Peyer's patch (tissue), 4 donors: ENCODE measurements around the gene PTH1R. TPM values are rescaled to one million over a fixed set of nuclear protein-coding genes. Genes with fewer than 3 reads are reported as not detected.

Experiments
- DNase-seq, 3 donors: peaks; one replicate each; pipeline ENCODE4 v3.0.0-alpha.2; 2017 to 2019
- H3K27ac ChIP-seq, 4 donors: fragments of 200-600 bp; sonication (generic); one replicate each; pipeline ENCODE4 v1.5.1; 2016 to 2019
- H3K27me3 ChIP-seq, 2 donors: fragments of 200-600 bp; sonication (generic); one replicate each; pipeline ENCODE4 v1.5.1; 2019
- H3K36me3 ChIP-seq, 3 donors: fragments of 200-600 bp; sonication (generic); one replicate each; pipeline ENCODE4 v1.5.1; 2016 to 2019
- H3K4me1 ChIP-seq, 4 donors: fragments of 200-600 bp; sonication (generic); one replicate each; pipeline ENCODE4 v1.5.1; 2016 to 2019
- H3K4me3 ChIP-seq, 4 donors: fragments of 200-600 bp; sonication (generic); 1 replicate in 3 of 4; 2 replicates in 1 of 4; pipeline ENCODE4 v1.5.1; 2016 to 2019; ENCODE audit warnings: mild to moderate bottlenecking in 1 of 4
- H3K9me3 ChIP-seq, 4 donors: fragments of 200-600 bp; sonication (generic); one replicate each; pipeline ENCODE4 v1.5.1; 2016 to 2019; ENCODE audit warnings: mild to moderate bottlenecking in 1 of 4
- POLR2A ChIP-seq, 2 donors: fragments of 450-650 bp; IDR thresholded peaks; one replicate each; pipeline ENCODE4 v1.5.1; 2017; ENCODE audit warnings: antibody characterized with exemption in 2 of 2, mild to moderate bottlenecking in 2 of 2, moderate library complexity in 2 of 2
- total RNA-seq, 4 donors: library from RNA; depleted of rRNA; stranded (reverse); fragments of >200 nt; gene quantifications; one replicate each; pipeline ENCODE4 v1.1.0, GENCODE V29; 2016
- TF ChIP-seq, protein P1 (sequence below), 6 experiments: fragments of 450-650 bp in 4 of 6; fragments of 200-600 bp in 2 of 6; sonication (generic) in 1 of 6; IDR thresholded peaks; one replicate each; pipeline ENCODE4 v1.5.1; 2017 to 2019; ENCODE audit warnings: antibody characterized with exemption in 6 of 6, mild to moderate bottlenecking in 3 of 6, moderate library complexity in 1 of 6

Gene PTH1R
- total RNA-seq, 4 donors from 2014 or later = 2.4 to 12.4 (median 5.7) TPM

DNA sequence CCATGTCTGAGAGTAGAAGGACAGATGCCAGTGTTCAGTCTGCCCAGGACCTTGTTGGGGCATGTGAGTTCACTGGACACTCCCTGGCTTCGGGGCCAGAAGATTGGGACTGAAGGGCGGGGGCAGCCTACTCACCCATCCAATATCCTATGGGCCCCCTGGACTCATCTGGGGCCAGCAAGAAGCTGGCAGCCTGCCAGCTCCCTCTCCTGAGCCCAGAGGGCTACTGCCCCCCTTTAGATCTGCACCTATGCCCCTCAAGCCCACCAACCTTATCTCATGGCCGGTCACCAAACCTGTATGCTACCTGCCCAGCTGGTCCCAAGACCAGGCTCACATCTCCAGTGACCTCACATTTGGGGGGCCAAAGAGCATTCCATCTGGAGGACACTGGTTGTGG lies 8.1 kb downstream of the PTH1R start:
- H3K36me3 ChIP-seq = no peaks in the 10 kb centered on the region
- peaks cover 0 to 25% (median 13%) of the 10 kb centered on the region in 4 donors for H3K4me1 ChIP-seq
- H3K27ac ChIP-seq = no peak overlapping the region
- H3K9me3 ChIP-seq = no peaks in the 10 kb centered on the region
- TF ChIP-seq POLR2A (IDR thresholded peaks at IDR 0.05) = no peak
- TF ChIP-seq, protein P1, sequence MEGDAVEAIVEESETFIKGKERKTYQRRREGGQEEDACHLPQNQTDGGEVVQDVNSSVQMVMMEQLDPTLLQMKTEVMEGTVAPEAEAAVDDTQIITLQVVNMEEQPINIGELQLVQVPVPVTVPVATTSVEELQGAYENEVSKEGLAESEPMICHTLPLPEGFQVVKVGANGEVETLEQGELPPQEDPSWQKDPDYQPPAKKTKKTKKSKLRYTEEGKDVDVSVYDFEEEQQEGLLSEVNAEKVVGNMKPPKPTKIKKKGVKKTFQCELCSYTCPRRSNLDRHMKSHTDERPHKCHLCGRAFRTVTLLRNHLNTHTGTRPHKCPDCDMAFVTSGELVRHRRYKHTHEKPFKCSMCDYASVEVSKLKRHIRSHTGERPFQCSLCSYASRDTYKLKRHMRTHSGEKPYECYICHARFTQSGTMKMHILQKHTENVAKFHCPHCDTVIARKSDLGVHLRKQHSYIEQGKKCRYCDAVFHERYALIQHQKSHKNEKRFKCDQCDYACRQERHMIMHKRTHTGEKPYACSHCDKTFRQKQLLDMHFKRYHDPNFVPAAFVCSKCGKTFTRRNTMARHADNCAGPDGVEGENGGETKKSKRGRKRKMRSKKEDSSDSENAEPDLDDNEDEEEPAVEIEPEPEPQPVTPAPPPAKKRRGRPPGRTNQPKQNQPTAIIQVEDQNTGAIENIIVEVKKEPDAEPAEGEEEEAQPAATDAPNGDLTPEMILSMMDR (IDR thresholded peaks at IDR 0.05) = no peak
- peaks cover 0 to 24% of the 10 kb centered on the region in 2 donors for H3K27me3 ChIP-seq
- no peak overlapping the region for H3K4me3 ChIP-seq
- DNase-seq = no peak

DNA sequence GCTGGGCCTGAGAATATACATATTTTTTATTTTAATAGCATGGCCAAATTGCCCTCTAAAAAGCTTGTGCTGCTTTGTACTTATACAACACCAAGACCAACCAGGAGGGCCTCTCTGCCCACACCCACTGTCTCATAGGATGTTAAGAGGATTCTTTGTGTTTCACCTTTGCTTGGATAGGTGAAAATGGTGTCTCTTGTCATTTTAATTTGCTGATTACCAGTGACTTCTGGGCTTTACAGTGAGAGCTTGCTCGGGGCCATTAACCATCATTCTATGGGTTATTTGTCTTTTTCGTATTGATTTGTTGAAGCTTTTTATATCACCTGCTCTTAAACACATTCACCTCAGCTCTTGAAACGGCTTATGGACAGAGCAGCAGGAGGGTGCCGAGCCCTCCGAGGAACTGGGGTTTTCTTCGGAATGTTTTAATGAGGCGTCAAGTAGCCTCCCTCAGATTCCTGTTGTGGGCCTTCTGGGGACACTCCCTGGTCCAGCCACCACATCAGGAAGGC lies 10.5 kb downstream of the PTH1R start:
- no peak for DNase-seq
- Histone ChIP-seq H3K4me1 (peaks cover 0 to 20% (median 6%) of the 10 kb centered on the region in 4 donors), H3K27me3 (peaks cover 0 to 6% of the 10 kb centered on the region in 2 donors)

DNA sequence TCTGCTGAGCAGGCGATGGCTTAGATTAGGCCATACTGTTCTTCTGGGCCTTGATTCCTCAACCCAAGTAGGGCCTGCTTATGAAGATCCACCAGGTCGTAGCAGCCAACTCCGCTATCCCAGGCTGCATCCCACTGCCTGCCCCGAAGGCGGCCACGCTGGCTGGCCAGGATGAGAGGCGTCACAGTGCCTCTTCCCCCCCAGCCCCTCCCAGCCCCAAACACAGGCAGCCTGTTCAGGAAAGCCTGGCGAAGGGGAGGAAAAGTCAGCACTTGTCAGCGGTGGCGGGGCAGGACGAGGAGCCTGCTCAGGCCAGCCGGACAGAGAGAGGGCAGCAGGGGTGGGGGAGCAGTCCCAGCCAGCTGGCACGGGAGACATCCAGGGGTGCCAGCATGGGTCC lies 11.2 kb downstream of the PTH1R start:
- Histone ChIP-seq H3K27ac (no peak overlapping the region), H3K4me3 (no peak overlapping the region), H3K36me3 (no peaks in the 10 kb centered on the region), H3K4me1 (peaks cover 0 to 16% (median 5%) of the 10 kb centered on the region in 4 donors), H3K27me3 (peaks cover 0 to 5% of the 10 kb centered on the region in 2 donors), H3K9me3 (no peaks in the 10 kb centered on the region)
- TF ChIP-seq, protein P1 (IDR thresholded peaks at IDR 0.05) = no peak
- TF ChIP-seq POLR2A (IDR thresholded peaks at IDR 0.05) = no peak
- no peak for DNase-seq

More for the DNA sequence above, 10.5 kb downstream of the PTH1R start:
- no peak for TF ChIP-seq POLR2A (IDR thresholded peaks at IDR 0.05)
- TF ChIP-seq, protein P1 (IDR thresholded peaks at IDR 0.05) = no peak
- Histone ChIP-seq H3K9me3 (no peaks in the 10 kb centered on the region), H3K27ac (no peak overlapping the region), H3K36me3 (no peaks in the 10 kb centered on the region), H3K4me3 (no peak overlapping the region)

DNA sequence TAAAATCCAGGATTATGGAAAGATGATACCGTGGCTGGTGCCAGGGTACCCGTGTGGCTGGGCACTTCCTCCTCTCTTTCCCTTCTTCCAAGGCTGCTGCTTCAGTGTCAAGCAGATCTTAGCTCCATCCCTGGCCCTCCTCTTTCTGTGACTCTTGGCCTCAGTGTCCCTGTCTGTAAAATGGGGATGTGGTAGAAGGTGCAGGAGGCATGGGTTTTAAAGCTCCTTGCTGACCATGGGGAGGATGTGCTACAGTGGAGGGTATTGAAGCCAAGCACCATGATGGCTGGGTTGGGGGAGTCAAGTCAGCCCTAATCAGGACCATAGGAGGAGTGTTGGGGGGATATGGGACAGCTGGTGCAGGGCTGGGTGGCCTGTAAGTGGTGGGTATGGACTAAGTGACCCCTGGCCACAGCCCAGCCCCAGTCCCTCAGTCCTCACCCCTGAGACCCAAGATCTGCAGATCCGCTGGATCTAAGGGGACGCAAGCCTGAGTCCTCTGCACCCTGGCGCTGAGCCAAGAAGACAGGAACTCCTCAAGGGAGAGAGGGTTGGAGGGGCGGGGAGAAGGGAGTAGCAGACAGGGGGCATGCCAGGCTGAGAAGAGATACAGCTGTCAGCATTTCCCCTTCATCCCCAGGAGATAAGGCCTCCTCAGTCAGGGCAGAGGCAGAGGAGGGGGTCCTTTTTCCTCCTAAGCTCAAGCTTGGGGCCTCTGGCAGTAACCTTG lies 12.0 kb downstream of the PTH1R start:
- Histone ChIP-seq H3K36me3 (no peaks in the 10 kb centered on the region), H3K4me3 (no peak overlapping the region), H3K9me3 (no peaks in the 10 kb centered on the region), H3K27me3 (peaks cover 0 to 1% of the 10 kb centered on the region in 2 donors), H3K27ac (no peak overlapping the region), H3K4me1 (peaks cover 0 to 16% (median 5%) of the 10 kb centered on the region in 4 donors)
- TF ChIP-seq, protein P1 (IDR thresholded peaks at IDR 0.05) = no peak
- no peak for TF ChIP-seq POLR2A (IDR thresholded peaks at IDR 0.05)
- no peak for DNase-seq

DNA sequence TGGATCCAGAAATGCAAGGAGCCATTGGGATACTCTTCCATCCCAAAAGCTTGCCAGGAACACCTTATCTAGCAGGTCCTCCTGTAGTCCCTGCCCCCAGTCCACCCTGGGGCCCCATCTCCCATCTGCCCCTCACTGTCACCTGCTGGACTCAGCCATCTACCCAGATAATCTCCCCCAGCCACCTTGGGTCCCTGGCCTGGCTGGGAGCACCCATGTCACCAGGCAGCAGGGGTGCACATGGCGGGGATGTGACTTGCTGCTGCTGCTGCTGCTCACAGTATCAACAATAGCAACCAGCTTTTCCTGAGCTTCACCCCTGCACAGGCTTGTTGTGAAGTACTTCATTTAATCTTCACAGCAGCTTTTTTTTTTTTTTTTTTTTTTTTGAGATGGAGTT lies 12.6 kb downstream of the PTH1R start:
- Histone ChIP-seq H3K4me1 (peaks cover 0 to 16% (median 5%) of the 10 kb centered on the region in 4 donors), H3K27ac (no peak overlapping the region), H3K36me3 (no peaks in the 10 kb centered on the region), H3K4me3 (no peak overlapping the region), H3K27me3 (no peaks in the 10 kb centered on the region), H3K9me3 (no peaks in the 10 kb centered on the region)
- no peak for DNase-seq
- TF ChIP-seq POLR2A (IDR thresholded peaks at IDR 0.05) = no peak
- TF ChIP-seq, protein P1 (IDR thresholded peaks at IDR 0.05) = no peak
